ENCODE results near the gene WDR27. TPM values are rescaled to one million over a fixed set of nuclear protein-coding genes. Genes with fewer than 3 reads are reported as not detected.

WDR27 gene
- polyA plus RNA-seq, 1 donor from 2014 or later = 35.8 TPM

DNA sequence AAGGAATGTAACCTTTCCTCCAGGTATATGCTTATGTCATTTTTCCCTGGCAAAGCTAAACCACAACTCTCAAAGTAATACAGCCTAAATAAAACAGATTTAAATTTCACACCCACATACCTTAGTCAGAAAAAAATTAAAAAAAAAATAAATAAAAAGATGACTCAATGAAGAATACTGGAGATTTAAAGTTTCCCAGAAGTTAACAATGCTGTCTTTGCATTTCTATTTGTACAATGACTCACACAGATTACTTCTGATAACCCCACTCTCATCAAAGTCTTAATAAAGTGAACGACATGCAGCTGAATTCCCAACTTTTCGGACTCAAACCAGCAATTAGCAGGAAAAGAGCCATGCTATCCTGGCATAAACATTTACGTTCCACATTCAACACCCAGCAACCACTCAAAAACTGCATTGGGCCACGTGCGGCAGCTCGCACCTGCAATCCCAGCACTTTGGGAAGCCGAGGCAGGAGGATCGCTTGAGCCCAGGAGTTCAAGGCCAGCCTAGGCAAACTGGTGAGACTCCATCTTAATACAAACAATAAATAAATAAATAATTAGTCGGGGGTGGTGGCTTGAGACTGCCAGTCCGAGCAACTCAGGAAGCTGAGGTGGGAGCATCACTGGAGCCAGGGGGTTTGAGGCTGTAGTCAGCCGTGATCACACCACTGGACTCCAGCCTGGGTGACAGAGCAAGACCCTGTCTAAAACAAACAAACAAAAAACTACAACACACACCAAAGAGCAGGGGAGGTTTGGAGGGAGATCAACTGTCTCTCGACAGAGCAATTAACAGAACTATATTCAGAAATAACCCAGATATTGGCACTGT is 130.5 kb downstream of the WDR27 start:
- Histone ChIP-seq H3K27me3 (ENCODE audit: insufficient read depth, low read depth, low read length) (no peaks in the 10 kb centered on the region), H3K9me3 (ENCODE audit: low read length) (no peaks in the 10 kb centered on the region)

GRCh38 chr6:169568314-169569087 is 133.3 kb downstream of the WDR27 start:
- Histone ChIP-seq H3K27ac (ENCODE audit: low read length) (no peak overlapping the region), H3K4me2 (ENCODE audit: low read length) (no peak overlapping the region), H3F3A (ENCODE audit: insufficient read depth, low read length, poor library complexity, severe bottlenecking) (no peaks in the 10 kb centered on the region), H3K9ac (ENCODE audit: low read length) (no peak overlapping the region), H2AFZ (ENCODE audit: low read depth, low read length) (no peak overlapping the region), H3K9me2 (ENCODE audit: insufficient read depth, low read length) (no peaks in the 10 kb centered on the region), H3K9me3 (ENCODE audit: low read length) (no peaks in the 10 kb centered on the region), H4K20me1 (ENCODE audit: insufficient read depth) (no peaks in the 10 kb centered on the region), H3K36me3 (ENCODE audit: insufficient read depth, low read length) (no peaks in the 10 kb centered on the region), H3K79me2 (replicated peaks; ENCODE audit: insufficient read depth, low read length) (no peaks in the 10 kb centered on the region), H3K4me3 (ENCODE audit: low read length) (no peak overlapping the region), H3K27me3 (ENCODE audit: insufficient read depth, low read depth, low read length) (no peaks in the 10 kb centered on the region)
- no peak for TF ChIP-seq EP300 (conservative IDR thresholded peaks at IDR 0.05; ENCODE audit: poor library complexity, severe bottlenecking)
- no peak for TF ChIP-seq MXI1 (conservative IDR thresholded peaks at IDR 0.05; ENCODE audit: poor library complexity, severe bottlenecking)
- TF ChIP-seq, protein P1, sequence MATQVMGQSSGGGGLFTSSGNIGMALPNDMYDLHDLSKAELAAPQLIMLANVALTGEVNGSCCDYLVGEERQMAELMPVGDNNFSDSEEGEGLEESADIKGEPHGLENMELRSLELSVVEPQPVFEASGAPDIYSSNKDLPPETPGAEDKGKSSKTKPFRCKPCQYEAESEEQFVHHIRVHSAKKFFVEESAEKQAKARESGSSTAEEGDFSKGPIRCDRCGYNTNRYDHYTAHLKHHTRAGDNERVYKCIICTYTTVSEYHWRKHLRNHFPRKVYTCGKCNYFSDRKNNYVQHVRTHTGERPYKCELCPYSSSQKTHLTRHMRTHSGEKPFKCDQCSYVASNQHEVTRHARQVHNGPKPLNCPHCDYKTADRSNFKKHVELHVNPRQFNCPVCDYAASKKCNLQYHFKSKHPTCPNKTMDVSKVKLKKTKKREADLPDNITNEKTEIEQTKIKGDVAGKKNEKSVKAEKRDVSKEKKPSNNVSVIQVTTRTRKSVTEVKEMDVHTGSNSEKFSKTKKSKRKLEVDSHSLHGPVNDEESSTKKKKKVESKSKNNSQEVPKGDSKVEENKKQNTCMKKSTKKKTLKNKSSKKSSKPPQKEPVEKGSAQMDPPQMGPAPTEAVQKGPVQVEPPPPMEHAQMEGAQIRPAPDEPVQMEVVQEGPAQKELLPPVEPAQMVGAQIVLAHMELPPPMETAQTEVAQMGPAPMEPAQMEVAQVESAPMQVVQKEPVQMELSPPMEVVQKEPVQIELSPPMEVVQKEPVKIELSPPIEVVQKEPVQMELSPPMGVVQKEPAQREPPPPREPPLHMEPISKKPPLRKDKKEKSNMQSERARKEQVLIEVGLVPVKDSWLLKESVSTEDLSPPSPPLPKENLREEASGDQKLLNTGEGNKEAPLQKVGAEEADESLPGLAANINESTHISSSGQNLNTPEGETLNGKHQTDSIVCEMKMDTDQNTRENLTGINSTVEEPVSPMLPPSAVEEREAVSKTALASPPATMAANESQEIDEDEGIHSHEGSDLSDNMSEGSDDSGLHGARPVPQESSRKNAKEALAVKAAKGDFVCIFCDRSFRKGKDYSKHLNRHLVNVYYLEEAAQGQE (IDR thresholded peaks at IDR 0.05; ENCODE audit: borderline replicate concordance) = no peak
- TF ChIP-seq SMC3 (conservative IDR thresholded peaks at IDR 0.05; ENCODE audit: poor library complexity) = no peak
- no peak for TF ChIP-seq TAF1 (IDR thresholded peaks at IDR 0.05; ENCODE audit: low read depth)
- TF ChIP-seq POLR2AphosphoS5 (IDR thresholded peaks at IDR 0.05) = no peak

More for the DNA sequence above, 130.5 kb downstream of the WDR27 start:
- no peak overlapping the region for H3K4me3 ChIP-seq (ENCODE audit: low read length)
- no peak for TF ChIP-seq MXI1 (conservative IDR thresholded peaks at IDR 0.05; ENCODE audit: poor library complexity, severe bottlenecking)
- no peak for TF ChIP-seq POLR2AphosphoS5 (IDR thresholded peaks at IDR 0.05)
- no peak for TF ChIP-seq RAD21 (conservative IDR thresholded peaks at IDR 0.05)
- TF ChIP-seq EZH2 (IDR thresholded peaks at IDR 0.05; ENCODE audit: borderline replicate concordance, insufficient read depth, low read length, poor library complexity, severe bottlenecking) = no peak
- TF ChIP-seq SMC3 (conservative IDR thresholded peaks at IDR 0.05; ENCODE audit: poor library complexity) = no peak
- no peak for TF ChIP-seq EP300 (conservative IDR thresholded peaks at IDR 0.05; ENCODE audit: poor library complexity, severe bottlenecking)
- no peak for TF ChIP-seq CTCF (IDR thresholded peaks at IDR 0.05; ENCODE audit: poor library complexity, severe bottlenecking)
- TF ChIP-seq, protein P1 (IDR thresholded peaks at IDR 0.05; ENCODE audit: borderline replicate concordance) = no peak
- TF ChIP-seq TAF1 (IDR thresholded peaks at IDR 0.05; ENCODE audit: low read depth) = no peak
- H3K36me3 ChIP-seq (ENCODE audit: insufficient read depth, low read length) = no peaks in the 10 kb centered on the region
- H3F3A ChIP-seq (ENCODE audit: insufficient read depth, low read length, poor library complexity, severe bottlenecking) = no peaks in the 10 kb centered on the region
- H3K79me2 ChIP-seq (replicated peaks; ENCODE audit: insufficient read depth, low read length) = no peaks in the 10 kb centered on the region
- no peak overlapping the region for H3K4me2 ChIP-seq (ENCODE audit: low read length)
- no peak overlapping the region for H2AFZ ChIP-seq (ENCODE audit: low read depth, low read length)
- no peaks in the 10 kb centered on the region for H4K20me1 ChIP-seq (ENCODE audit: insufficient read depth)
- no peak overlapping the region for H3K27ac ChIP-seq (ENCODE audit: low read length)
- no peaks in the 10 kb centered on the region for H3K9me2 ChIP-seq (ENCODE audit: insufficient read depth, low read length)
- H3K9ac ChIP-seq (ENCODE audit: low read length) = no peak overlapping the region

Data from neural cell (in vitro differentiated cells).